GM18868 (cell line): ENCODE results near the gene ENTREP1.

ENCODE experiments used
- ATAC-seq: cut with Tn5 transposase; IDR thresholded peaks from one replicate; pipeline ENCODE4 v1.9.1; 2021; ENCODE audit warnings: mild to moderate bottlenecking, moderate library complexity; ENCODE audit not compliant: unreplicated experiment

ENTREP1 gene

DNA sequence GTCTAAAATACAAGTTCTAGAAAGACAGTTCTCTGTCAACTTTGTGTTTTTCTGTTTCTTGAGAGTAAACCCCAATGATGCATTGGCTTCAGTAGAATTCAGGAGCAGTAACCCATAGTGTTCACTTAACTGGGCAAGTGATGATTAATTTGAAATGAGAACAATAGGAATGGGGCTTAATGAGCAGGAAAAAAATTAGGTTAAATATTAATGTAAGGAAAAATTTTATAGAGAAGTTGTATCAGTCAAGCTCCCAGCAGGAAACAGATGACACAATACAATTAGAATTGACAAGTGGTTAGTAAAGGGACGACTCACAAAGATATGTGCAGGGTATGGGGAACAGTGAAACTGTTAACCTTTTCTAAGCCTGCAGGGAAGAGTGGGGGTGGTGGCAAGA, 38.2 kb downstream of the ENTREP1 start:
- ATAC-seq, result no peak

DNA sequence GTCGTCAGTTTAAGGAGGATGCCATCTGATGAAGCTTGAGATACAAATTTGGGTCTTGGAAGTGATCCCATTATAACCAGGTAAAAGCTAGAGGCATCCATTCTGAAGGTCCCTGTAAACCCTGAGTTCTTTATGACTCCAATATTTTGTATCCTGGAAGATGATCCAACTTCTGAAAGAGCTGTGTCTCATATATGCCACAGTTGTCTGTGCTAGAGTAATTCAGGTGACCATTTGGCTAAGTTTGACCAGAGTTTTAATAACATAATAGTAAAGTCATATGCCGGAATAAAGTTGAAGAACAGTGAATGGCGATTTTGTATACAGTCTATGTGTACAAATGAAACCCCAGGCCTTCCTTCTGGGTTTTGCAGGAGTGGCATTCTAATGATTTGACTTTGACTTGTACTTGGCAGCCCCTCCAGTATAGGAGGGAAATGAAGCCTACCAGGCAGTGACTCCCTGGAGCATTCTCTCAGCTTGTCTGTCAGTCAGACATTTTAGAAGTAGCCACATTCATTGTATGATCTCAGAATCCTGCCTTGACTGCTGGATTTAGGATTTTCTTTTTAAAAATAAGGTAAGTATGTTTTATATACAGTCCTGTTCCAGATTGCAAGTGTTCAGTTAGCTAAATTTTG, 39.6 kb downstream of the ENTREP1 start:
- ATAC-seq, result no peak

DNA sequence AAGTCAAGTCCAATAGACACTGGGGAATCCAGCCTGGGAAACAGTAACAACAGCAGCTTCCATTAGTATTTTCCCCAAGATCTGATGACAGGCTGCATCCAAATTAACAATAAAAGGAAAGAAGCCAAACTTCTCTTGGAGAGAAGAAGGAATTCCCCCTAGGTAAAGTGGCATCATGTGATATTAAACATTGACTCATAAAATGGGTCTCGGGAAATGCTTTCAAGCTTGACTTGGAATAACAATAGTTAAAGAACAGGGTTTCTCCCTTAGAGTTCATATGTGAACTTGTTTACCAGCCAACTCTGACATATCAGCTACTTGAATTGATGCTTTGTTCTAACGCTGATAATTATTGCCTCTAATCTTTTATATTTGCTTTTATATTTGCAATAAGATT, 45.4 kb downstream of the ENTREP1 start:
- no peak for ATAC-seq

DNA sequence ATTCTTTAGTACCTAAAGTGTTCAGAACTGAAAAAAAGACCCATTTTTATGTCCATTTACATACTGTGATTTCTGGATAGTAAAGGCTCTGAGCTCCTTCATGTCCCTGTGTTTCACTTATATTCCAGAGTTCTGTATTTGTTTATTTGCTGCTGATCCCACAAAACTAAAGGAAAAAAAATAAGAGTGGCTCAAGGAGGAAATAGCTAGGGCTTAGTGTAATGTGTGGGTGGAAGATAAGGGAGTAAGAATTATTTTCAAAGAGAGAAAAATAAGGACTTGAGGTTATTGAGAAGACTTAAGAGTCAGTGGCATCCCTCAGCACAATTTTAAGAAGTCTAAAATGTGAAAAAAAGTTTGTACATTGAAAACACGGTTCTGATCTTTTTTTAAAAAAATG, 46.0 kb downstream of the ENTREP1 start:
- ATAC-seq, result no peak

DNA sequence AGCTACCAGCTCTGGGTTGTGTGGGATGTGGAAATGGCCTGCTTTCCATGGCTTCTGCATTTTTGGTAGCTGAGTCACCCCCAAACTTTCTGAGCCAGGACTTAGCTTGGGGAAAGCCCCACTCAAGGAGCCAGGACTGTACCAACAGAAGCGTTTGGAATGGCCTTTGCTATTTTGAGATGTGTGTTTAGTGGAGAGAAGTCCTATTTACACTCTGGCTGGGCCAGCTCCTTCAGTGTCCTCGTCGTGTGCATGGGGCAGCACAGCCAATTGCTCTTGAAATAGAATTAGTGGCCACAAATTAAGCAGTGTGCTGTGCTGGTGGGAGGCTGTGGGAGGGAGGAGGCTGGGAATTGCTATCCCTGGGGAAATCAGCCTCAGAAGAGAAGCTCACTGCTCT, 51.6 kb downstream of the ENTREP1 start:
- ATAC-seq, result no peak

DNA sequence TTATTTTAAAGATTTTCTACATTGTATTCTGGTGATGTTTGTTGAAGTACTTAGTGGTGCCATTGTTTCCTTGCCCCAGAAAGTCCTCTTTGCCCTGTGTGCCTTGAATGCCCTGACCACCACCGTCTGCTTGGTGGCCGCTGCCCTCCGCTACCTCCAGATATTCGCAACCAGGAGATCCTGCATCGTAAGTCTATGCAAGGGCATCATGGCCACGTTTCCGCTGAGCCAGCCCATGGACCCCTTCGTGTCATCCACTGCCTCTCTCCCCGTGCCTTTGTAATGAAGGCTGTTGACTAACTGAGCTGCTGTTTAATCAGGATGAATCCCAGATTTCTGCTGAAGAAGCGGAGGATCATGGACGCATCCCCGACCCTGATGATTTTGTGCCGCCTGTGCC, 52.3 kb downstream of the ENTREP1 start:
- ATAC-seq, result no peak

DNA sequence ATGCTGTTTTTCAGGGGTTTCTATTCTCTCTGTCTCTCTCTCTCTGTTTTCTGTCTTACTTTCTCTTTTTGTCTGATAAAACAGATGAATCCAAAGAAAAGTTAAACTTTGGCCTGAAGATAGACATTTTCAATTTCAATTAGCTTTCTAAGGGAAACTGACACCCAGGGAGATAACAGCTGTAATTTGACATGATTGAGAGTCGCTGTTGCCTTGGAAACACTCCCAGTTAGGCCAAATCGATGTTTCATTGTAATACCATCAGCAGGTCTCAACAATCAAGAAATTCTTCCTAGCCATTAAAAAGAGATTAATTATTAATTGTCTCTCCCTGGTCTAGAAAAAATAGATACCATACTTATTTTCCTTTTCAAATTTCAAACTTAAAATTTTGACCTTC, 53.0 kb downstream of the ENTREP1 start:
- ATAC-seq, result no peak

DNA sequence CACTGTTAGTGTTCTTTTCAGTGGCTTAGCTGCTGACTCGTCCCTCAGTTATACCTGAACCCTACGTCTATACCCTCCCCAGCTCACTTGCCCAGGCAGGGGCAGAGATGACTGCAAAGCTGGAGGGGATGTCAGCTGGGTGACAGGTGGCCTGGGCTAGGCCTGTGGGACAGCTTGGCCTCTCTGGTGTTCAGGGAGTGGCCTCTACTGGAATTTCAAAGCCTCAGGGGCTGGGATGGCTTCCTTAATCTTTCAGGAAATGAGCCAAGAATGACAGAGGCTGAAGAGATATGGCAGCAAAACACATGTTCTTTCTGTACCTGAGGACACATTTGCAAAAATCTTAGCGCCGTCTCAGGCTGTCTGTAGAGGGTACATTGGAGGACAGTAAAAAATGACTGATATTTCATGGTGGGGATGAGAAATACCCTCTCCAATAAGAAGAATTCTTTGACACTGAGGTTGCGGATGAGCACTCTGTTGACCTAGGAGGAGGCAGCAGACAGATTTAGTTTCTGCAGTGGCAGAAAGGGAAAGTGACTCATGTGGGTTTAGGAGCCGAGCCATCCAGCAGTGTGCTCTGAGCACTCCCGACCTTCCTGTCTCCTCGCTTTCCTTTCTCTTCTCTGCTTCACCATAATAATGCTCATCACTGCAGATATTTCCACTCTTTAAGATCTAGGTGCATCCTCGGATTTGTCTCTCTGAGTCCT, 54.4 kb downstream of the ENTREP1 start:
- ATAC-seq, result no peak

DNA sequence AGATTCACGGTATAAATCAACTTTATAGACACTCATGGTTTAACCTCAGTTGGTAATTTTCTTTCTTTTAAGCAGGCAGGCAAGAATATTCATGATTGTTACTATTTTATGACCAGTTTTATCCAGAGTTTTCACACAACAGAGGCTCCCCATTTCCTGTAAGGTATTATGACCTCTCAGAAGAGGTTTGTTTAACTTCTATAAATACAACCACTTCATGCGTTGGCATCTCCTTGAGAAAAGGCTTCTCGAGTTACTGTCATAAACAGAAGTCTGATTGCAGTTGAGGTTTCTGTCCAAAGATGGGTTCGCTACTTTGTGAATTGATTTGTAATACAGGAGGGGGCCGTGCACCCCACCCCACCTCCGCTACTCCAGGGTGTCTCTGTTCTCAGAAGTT, 55.3 kb downstream of the ENTREP1 start:
- no peak for ATAC-seq

DNA sequence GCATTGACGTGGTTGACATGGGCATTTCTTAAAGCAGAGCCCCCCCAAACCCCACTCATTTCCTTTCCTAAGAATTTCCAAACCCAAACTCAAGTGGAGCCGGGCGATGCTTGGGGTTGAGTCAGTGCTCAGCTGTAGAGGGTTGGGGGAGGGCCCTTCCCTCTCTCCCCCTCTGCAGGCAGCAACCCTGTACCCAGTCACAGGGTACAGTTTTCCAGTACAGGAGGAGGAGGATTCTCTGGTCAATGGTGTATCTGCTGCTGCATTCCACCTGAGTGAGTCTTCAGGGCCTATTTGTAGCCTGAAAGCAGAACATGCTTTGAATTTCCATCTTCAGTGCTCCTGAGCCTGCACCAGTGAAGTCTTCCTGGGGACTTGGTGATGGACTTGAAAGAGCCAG, 55.8 kb downstream of the ENTREP1 start:
- no peak for ATAC-seq

DNA sequence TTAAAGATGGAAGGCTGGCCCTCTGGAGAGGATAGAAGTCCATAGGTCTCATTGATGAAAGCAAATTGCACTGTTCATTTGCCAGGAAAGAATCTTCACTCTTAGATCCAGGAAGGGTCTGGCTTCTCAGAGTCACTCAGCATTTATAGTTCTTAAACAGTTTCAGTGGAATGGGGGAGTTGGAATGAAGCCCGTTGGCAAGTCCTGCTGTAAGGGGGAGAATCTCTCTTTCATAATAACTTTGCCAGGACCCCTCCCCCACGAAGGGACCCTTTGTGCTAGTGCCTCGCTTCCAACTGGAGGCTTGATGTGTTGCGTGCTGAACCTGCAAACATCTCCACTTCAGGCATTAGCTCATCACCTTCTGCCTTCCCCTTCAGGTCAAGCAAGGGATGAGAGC, 57.1 kb downstream of the ENTREP1 start:
- ATAC-seq, result no peak

DNA sequence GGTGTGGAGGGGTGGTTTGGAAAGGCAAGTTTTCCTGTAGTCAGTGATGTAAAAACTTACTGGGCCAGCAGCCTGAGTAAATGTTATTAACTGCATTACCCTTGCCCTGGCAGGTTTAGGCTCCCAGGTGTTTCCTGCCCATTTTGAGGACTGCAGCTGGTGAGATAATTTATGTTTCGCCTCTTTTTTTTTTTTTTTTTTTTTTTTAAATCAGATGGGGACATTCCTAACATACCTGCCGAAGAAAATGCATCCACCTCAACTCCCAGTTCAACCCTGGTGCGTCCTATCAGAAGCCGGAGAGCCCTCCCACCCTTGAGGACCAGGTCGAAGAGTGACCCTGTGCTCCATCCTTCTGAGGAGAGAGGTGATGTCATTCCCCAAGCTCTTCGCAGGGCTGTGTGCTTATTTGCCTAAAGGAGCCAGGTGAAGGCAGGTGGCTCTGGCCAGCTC, 60.6 kb downstream of the ENTREP1 start:
- no peak for ATAC-seq

DNA sequence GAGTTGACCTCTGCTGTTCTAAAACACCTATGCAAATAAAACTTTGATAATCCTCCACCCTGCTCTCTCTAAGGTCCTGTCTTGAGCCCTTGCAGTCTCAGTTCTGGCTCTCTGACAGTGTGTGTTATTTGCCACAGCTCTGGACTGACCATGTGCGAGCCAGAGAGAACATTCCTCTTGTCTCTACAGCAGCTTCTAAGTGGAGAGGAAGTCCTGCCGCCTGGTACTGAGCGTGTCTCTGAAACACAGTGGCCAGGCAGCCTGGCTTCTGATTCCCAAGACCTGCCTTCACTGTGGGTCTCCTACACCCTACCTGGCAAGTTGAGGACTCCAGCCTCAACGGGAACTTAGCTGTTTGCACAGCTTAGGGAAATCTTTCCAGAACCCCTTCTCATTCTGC, 61.6 kb downstream of the ENTREP1 start:
- no peak for ATAC-seq

DNA sequence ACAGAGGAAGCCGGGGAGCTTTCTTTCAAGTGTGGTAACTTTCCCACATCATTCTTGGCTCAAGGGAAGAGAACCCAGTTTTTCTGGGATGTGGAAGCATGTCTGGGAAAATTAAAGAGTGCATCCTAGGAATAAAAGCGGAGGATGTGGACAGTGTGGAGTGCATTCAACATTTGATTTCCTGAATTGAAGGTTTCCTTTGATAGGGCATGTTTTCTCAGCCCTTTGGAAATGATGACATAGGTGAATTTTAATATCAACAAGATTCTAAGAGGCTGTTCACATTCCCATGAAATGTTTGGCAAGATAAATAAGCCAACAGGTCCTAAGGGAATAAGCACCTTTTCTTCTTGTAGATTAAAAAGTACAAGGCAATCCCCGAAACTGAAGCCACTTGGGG, 63.6 kb downstream of the ENTREP1 start:
- ATAC-seq, result no peak

DNA sequence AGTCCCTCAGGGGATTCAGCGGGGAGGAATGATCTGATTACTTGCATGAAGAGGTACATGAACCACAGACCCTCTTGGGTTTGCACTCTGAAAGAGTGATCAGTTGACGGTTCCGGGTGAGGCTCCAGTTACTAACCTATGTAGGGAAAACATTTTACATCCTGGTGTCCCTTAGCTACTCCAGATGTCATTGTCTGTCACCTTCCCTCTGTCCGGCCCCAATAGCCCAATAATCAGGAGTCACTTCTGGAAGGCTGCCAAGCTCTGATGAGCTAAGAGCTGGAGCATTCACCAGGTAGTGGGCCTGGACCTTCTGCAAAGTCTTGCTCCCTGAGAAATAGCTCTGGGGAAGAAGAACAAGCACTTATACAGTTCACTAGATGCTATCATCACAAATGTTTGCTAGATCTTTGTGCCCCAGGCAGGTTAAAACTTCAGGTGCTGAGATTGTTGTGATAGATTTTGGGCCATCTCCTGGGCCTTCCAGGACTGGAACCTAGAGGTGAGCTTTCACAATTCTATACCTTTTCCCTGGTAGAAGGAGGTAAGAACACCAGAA, 64.5 kb downstream of the ENTREP1 start:
- no peak for ATAC-seq

DNA sequence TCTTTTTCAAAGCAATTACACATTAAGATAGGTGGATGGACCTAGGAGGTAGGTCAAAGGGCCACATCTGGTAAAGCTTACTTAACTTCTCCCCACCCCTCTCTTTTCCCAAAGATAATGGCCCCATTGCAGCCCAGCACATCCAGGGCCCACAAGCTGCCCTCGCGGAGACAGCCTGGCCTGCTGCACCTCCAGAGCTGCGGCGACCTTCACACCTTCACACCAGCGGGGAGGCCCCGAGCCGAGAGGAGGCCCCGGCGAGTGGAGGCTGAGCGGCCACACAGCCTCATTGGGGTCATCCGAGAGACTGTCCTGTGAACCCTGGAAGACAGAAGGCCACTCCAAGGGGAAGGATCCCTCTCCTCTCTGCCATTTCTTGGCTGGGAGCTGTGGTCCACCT, 66.5 kb downstream of the ENTREP1 start:
- no peak for ATAC-seq

DNA sequence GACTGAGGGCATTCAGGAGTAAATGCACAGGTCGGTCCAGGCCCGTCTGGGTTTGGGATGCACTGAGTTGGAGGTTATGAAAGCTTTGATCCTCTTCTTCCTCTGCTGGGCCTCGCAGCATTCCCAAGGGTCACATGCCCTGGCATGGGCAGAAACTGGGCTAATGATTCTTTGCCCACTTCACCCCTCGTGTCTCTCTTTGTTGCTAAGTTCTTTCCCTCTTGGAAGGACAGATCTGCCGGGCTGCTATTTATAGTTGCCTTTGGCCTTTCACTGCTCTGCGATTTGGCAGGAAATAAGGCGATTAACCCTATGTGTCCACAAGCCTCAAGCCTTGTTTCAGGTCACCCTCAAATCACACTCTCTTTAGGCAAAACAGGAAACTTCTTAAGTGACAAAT, 66.9 kb downstream of the ENTREP1 start:
- ATAC-seq, result no peak

DNA sequence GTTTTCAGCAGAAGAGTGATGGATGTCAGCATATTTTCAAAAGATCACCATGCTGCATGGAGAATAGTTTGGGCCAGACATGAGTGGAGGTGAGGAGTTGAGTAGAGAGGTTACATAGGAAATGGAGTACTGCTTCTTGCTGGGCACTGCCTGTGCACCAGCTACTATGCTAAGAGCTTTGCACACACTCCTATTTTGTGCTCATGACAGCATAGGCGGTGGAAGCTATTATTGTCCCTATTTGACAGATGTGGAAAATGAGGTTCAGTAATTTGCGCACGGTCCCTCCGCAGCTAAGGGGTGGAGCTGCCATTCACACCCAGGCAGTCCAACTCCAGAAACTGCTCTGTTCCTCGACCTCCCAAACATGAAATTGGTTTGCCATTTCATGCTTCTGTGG, 67.8 kb downstream of the ENTREP1 start:
- no peak for ATAC-seq

DNA sequence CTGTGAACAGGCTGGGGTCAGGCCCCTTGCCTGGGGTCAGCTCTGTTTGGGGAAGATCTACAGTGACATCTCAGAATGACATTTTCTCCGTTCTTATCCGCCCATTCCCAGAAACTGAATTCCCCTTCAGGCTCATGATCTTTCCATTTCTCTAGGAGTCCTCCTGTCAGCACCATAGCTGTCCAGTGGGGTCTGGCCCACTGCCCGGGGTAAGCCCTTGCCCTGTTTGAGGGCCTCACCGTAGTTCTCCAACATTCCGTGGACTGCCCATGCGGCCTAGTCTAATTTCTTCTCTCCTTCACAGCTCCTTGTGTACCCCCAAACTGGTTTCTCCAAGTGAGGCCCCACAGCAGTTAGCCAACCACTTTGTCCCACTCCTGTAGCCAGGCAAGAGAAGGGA, 68.4 kb downstream of the ENTREP1 start:
- no peak for ATAC-seq

DNA sequence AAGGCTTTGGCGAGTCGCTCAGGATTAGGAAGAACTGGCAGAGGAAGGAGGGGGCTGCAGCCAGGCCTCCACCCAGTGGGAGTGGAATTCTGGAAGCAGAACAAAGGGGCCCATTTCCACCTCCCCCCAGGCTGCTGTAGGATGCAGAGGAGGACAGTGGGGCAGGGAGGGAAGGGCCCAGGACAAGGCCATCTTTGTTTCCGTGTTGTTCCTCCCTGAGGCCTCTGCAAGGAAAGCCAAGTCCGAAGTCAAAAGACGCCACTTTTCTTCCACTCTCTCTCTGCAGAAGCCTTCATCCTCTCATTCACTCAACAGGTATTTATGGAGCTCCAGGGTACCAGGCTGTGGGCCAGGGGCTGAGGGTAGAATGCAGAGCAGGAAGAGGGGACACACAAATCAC, 70.7 kb downstream of the ENTREP1 start:
- ATAC-seq, result no peak

DNA sequence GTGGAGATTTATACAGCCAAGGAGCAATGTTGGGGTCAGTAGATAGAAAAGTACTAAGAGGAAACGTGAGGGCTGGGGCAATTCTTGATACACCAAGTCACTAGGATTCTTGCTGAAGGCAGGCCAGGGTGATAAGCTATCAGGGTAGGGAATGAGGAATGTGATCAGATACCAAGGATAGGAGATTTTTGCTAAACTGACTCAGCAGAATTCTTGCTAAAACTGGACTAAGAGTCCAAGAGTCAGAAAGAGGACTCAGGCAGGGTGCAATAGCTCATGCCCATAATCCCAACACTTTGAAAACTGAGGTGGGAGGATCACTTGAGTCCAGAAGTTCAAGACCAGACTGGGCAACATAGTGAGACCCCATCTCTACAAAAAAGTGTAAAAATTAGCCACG, 71.7 kb downstream of the ENTREP1 start:
- ATAC-seq, result no peak

DNA sequence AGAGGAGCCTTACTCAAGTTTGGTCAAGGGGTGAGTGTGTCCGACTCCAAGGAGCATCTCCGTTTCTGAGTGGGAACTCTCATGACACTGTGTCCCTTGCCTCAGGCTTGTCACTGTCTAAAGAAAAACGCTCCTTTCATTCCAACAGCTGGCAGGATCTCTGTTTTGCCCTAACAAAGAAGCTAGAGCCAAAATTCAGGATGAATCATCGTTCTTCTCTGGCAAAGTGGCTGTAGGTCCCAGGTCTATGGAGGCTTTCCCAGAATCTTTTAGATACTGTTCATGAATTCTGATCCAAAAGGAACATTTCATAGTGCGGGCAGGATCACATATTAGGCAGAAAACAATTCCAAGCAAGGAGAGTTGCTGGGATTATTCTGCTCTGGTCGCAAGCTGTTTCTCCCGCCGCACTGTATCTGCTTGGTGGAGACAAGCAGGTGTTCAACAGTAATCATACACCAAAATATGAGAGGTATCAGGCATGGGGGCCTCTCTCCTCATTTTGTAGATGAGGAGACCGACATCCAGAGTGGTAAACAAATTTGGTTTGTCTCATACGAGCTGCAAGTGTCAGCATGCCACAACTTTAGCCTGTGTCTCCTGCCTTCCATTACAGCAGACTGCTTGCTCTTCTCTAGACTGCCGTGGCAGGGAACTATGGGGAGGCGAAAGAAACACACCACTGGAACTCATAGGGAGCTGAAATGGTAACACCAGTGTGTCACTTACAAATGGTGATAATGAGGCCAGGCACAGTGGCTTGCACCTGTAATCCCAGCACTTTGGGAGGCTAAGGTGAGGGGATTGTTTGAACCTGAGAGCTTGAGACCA, 72.6 kb downstream of the ENTREP1 start:
- no peak for ATAC-seq
